Astrocyte (in vitro differentiated cells and primary cell): ENCODE data around the gene DNAJC12. TPM values are rescaled to one million over a fixed set of nuclear protein-coding genes. Genes with fewer than 3 reads are reported as not detected.

Source experiments
- DNase-seq: peaks from one replicate; pipeline ENCODE4 v3.0.0-alpha.2; 2010; ENCODE audit warnings: low read depth
- FAIRE-seq: peaks from 2 replicates; lab custom pipeline; 2011; peaks lifted over from hg19 to GRCh38; lab: Jason Lieb, UNC
- H2AFZ ChIP-seq: 2 replicates; pipeline ENCODE4 v1.6.0; 2012; ENCODE audit warnings: low read depth, low read length, inconsistent platforms
- H3K27ac ChIP-seq: 2 replicates; pipeline ENCODE4 v1.5.1; 2011; ENCODE audit warnings: low read depth, low read length, inconsistent platforms
- H3K27me3 ChIP-seq: 2 replicates; pipeline ENCODE4 v1.6.0; 2011; ENCODE audit warnings: low read length, inconsistent platforms; ENCODE audit not compliant: insufficient read depth
- H3K36me3 ChIP-seq: 2 replicates; pipeline ENCODE4 v1.5.1; 2011; ENCODE audit warnings: low read length, inconsistent platforms; ENCODE audit not compliant: insufficient read depth
- H3K4me1 ChIP-seq: 2 replicates; pipeline ENCODE4 v1.5.1; 2011; ENCODE audit warnings: low read length, inconsistent platforms; ENCODE audit not compliant: insufficient read depth
- H3K4me2 ChIP-seq: 2 replicates; pipeline ENCODE4 v1.6.0; 2012; ENCODE audit warnings: low read length, inconsistent platforms
- H3K4me3 ChIP-seq: 2 replicates; pipeline ENCODE4 v1.5.1; 2011; ENCODE audit warnings: low read depth, mild to moderate bottlenecking, low read length, inconsistent platforms; ENCODE audit not compliant: insufficient read depth
- H3K79me2 ChIP-seq: 2 replicates; pipeline ENCODE4 v1.6.0; 2012; ENCODE audit warnings: mild to moderate bottlenecking, low read length, inconsistent platforms; ENCODE audit not compliant: insufficient read depth
- H3K9ac ChIP-seq: 2 replicates; pipeline ENCODE4 v1.6.0; 2012; ENCODE audit warnings: mild to moderate bottlenecking, low read length, inconsistent platforms
- H3K9me3 ChIP-seq: 2 replicates; pipeline ENCODE4 v1.5.1; 2012; ENCODE audit warnings: low read depth, mild to moderate bottlenecking, low read length, inconsistent platforms; ENCODE audit not compliant: insufficient read depth
- H4K20me1 ChIP-seq: 2 replicates; pipeline ENCODE4 v1.6.0; 2012; ENCODE audit warnings: low read length, inconsistent platforms; ENCODE audit not compliant: insufficient read depth
- H3K27ac Mint-ChIP-seq: one replicate; pipeline ENCODE4 v1.8.0; 2021; ENCODE audit warnings: mild to moderate bottlenecking, mixed read lengths; ENCODE audit not compliant: unreplicated experiment
- H3K27me3 Mint-ChIP-seq: one replicate; pipeline ENCODE4 v1.8.0; 2021; ENCODE audit warnings: low read depth, mixed read lengths; ENCODE audit not compliant: unreplicated experiment
- H3K36me3 Mint-ChIP-seq: one replicate; pipeline ENCODE4 v1.8.0; 2021; ENCODE audit warnings: low read depth, mixed read lengths; ENCODE audit not compliant: unreplicated experiment
- H3K4me1 Mint-ChIP-seq: one replicate; pipeline ENCODE4 v1.8.0; 2021; ENCODE audit warnings: low read depth, mixed read lengths; ENCODE audit not compliant: unreplicated experiment
- H3K4me3 Mint-ChIP-seq: one replicate; pipeline ENCODE4 v1.8.0; 2021; ENCODE audit warnings: mild to moderate bottlenecking, moderate library complexity, mixed read lengths; ENCODE audit not compliant: unreplicated experiment
- H3K9me3 Mint-ChIP-seq: one replicate; pipeline ENCODE4 v1.8.0; 2021; ENCODE audit warnings: mild to moderate bottlenecking, mixed read lengths; ENCODE audit not compliant: unreplicated experiment
- CTCF ChIP-seq: IDR thresholded peaks from 2 replicates; pipeline ENCODE4 v1.5.1; 2011; ENCODE audit warnings: low read depth, mild to moderate bottlenecking, inconsistent platforms, low read length, moderate library complexity; ENCODE audit not compliant: insufficient read depth
- EZH2 ChIP-seq: IDR thresholded peaks from 2 replicates; pipeline ENCODE4 v1.6.1; 2012; ENCODE audit warnings: mild to moderate bottlenecking, low read length, inconsistent platforms; ENCODE audit not compliant: insufficient read depth
- total RNA-seq: library from RNA; stranded (reverse); gene quantifications from 2 replicates; pipeline ENCODE4 v1.2.1, GENCODE V29; 2021

The DNAJC12 gene
- total RNA-seq, 1 donor from 2014 or later, result 2.1 TPM

GRCh38 chr10:67807855-67808456 lies 30.0 kb downstream of the DNAJC12 start:
- Histone ChIP-seq H3K4me3 (no peak overlapping the region), H2AFZ (no peak overlapping the region), H3K4me2 (no peak overlapping the region), H3K79me2 (no peaks in the 10 kb centered on the region), H3K9ac (no peak overlapping the region), H3K27ac (no peak overlapping the region), H3K36me3 (no peaks in the 10 kb centered on the region), H4K20me1 (no peaks in the 10 kb centered on the region), H3K9me3 (no peaks in the 10 kb centered on the region), H3K27me3 (no peaks in the 10 kb centered on the region), H3K4me1 (no peaks in the 10 kb centered on the region)
- H3K36me3 Mint-ChIP-seq, result no peaks in the 10 kb centered on the region
- TF ChIP-seq CTCF (no peak), EZH2 (no peak)
- no peak for FAIRE-seq
- no peaks in the 10 kb centered on the region for H3K9me3 Mint-ChIP-seq
- DNase-seq, result no peak
- H3K27ac Mint-ChIP-seq, result no peak overlapping the region
- H3K4me3 Mint-ChIP-seq, result no peak overlapping the region
- peaks cover 3% of the 10 kb centered on the region for H3K4me1 Mint-ChIP-seq
- no peaks in the 10 kb centered on the region for H3K27me3 Mint-ChIP-seq

GRCh38 chr10:67804395-67804678 lies 33.7 kb downstream of the DNAJC12 start:
- FAIRE-seq, result no peak
- TF ChIP-seq EZH2 (no peak), CTCF (no peak)

GRCh38 chr10:67803588-67804394 lies 34.2 kb downstream of the DNAJC12 start:
- no peaks in the 10 kb centered on the region for H4K20me1 ChIP-seq
- H3K4me3 ChIP-seq, result no peak overlapping the region
- no peaks in the 10 kb centered on the region for H3K79me2 ChIP-seq
- no peak overlapping the region for H3K4me2 ChIP-seq
- FAIRE-seq (no peak), DNase-seq (no peak)
- Mint-ChIP-seq H3K27ac (no peak overlapping the region), H3K27me3 (no peaks in the 10 kb centered on the region), H3K4me1 (peaks cover 3% of the 10 kb centered on the region), H3K4me3 (no peak overlapping the region), H3K9me3 (no peaks in the 10 kb centered on the region), H3K36me3 (no peaks in the 10 kb centered on the region)
- no peak overlapping the region for H3K9ac ChIP-seq
- H3K27me3 ChIP-seq, result no peaks in the 10 kb centered on the region
- H3K36me3 ChIP-seq, result no peaks in the 10 kb centered on the region
- H3K9me3 ChIP-seq, result no peaks in the 10 kb centered on the region
- TF ChIP-seq CTCF, result no peak
- no peak for TF ChIP-seq EZH2
- no peak overlapping the region for H2AFZ ChIP-seq
- H3K4me1 ChIP-seq, result no peaks in the 10 kb centered on the region
- no peak overlapping the region for H3K27ac ChIP-seq

More at GRCh38 chr10:67804395-67804678, 33.7 kb downstream of the DNAJC12 start:
- Mint-ChIP-seq H3K4me1 (peaks cover 3% of the 10 kb centered on the region), H3K9me3 (no peaks in the 10 kb centered on the region), H3K27me3 (no peaks in the 10 kb centered on the region), H3K27ac (no peak overlapping the region), H3K4me3 (no peak overlapping the region), H3K36me3 (no peaks in the 10 kb centered on the region)
- Histone ChIP-seq H4K20me1 (no peaks in the 10 kb centered on the region), H3K4me1 (no peaks in the 10 kb centered on the region), H3K27ac (no peak overlapping the region), H3K9ac (no peak overlapping the region), H3K4me2 (no peak overlapping the region), H2AFZ (no peak overlapping the region), H3K27me3 (no peaks in the 10 kb centered on the region), H3K9me3 (no peaks in the 10 kb centered on the region), H3K4me3 (no peak overlapping the region), H3K79me2 (no peaks in the 10 kb centered on the region), H3K36me3 (no peaks in the 10 kb centered on the region)
- no peak for DNase-seq
